GM12878 (cell line): ENCODE measurements around the gene HTRA2. TPM values are rescaled to one million over a fixed set of nuclear protein-coding genes. Genes with fewer than 3 reads are reported as not detected.

Experiments used
- FOXM1 ChIP-seq: IDR thresholded peaks from 2 replicates; pipeline ENCODE4 v1.6.1; 2012; ENCODE audit warnings: low read depth, mild to moderate bottlenecking, inconsistent platforms, low read length, moderate library complexity
- HDGF ChIP-seq: fragments of 450-650 bp; IDR thresholded peaks from 2 replicates; pipeline ENCODE4 v1.6.1; 2016; ENCODE audit warnings: antibody characterized with exemption
- IKZF2 ChIP-seq, 2 experiments: fragments of 450-650 bp; IDR thresholded peaks; 2 replicates each; pipeline ENCODE4 v1.6.1; 2017; ENCODE audit warnings: mild to moderate bottlenecking in 2 of 2, moderate library complexity in 2 of 2
- IRF4 ChIP-seq: IDR thresholded peaks from 2 replicates; pipeline ENCODE4 v1.6.1; 2011; ENCODE audit warnings: low read depth, low read length
- MEF2B ChIP-seq: fragments of 450-650 bp; IDR thresholded peaks from 2 replicates; pipeline ENCODE4 v1.6.1; 2018; ENCODE audit warnings: mild to moderate bottlenecking, moderate library complexity; ENCODE audit not compliant: partially characterized antibody, poor library complexity, severe bottlenecking
- MTA3 ChIP-seq: IDR thresholded peaks from 2 replicates; pipeline ENCODE4 v1.6.1; 2012; ENCODE audit warnings: low read length, inconsistent platforms, borderline replicate concordance
- RB1 ChIP-seq: fragments of 450-650 bp; formaldehyde crosslinking; IDR thresholded peaks from 2 replicates; pipeline ENCODE4 v1.6.1; 2017; ENCODE audit warnings: mild to moderate bottlenecking, borderline replicate concordance
- RFX5 ChIP-seq: IDR thresholded peaks from 2 replicates; pipeline ENCODE4 v1.6.1; 2011; ENCODE audit warnings: low read depth, low read length, improper control_type of control experiment
- SIN3A ChIP-seq: IDR thresholded peaks from 2 replicates; pipeline ENCODE4 v1.6.1; 2012; ENCODE audit warnings: low read depth, low read length, improper control_type of control experiment
- SMAD1 ChIP-seq: fragments of 450-650 bp; IDR thresholded peaks from 2 replicates; pipeline ENCODE4 v1.6.1; 2018; ENCODE audit warnings: mild to moderate bottlenecking, low read depth; ENCODE audit not compliant: partially characterized antibody
- SREBF1 ChIP-seq: IDR thresholded peaks from 2 replicates; pipeline ENCODE4 v1.6.1; 2012; ENCODE audit warnings: mild to moderate bottlenecking, low read length
- SRF ChIP-seq, 2 experiments: IDR thresholded peaks; 2 replicates each; pipeline ENCODE4 v1.6.1; 2011; ENCODE audit warnings: low read depth in 2 of 2, low read length in 2 of 2, mild to moderate bottlenecking in 1 of 2, moderate library complexity in 1 of 2
- TCF12 ChIP-seq: IDR thresholded peaks from 2 replicates; pipeline ENCODE4 v1.6.1; 2011; ENCODE audit warnings: low read depth, mild to moderate bottlenecking, low read length
- TCF3 ChIP-seq: IDR thresholded peaks from 2 replicates; pipeline ENCODE4 v1.6.1; 2012; ENCODE audit warnings: low read depth, mild to moderate bottlenecking, low read length, borderline replicate concordance; ENCODE audit not compliant: insufficient read depth
- YY1 ChIP-seq: IDR thresholded peaks from 2 replicates; pipeline ENCODE4 v1.6.1; 2011; ENCODE audit warnings: low read depth, mild to moderate bottlenecking, low read length
- ZNF207 ChIP-seq: fragments of 450-650 bp; IDR thresholded peaks from 2 replicates; pipeline ENCODE4 v1.6.1; 2014; ENCODE audit warnings: antibody characterized with exemption, mild to moderate bottlenecking, borderline replicate concordance
- polyA plus RNA-seq, 11 experiments: library from polyadenylated mRNA; depleted of rRNA in 4 of 11; unstranded in 6 of 11; stranded (reverse) in 5 of 11; fragments of >200 nt; fragmentation: Nextera tagmentation in 4 of 11; fragmentation: Illumina TruSeq in 1 of 11; extraction: Ambion mirVana in 4 of 11; extraction: Trizol in 1 of 11; gene quantifications; 1 replicate in 1 of 11; 2 replicates in 10 of 11; pipeline versions ENCODE4 v1.2.1 to v1.2.3, GENCODE V29; 2011 to 2016; ENCODE audit warnings: inconsistent platforms in 2 of 11, missing spikeins in 2 of 11, low read depth in 1 of 11
- total RNA-seq, 4 experiments: library from RNA; depleted of rRNA in 3 of 4; stranded (reverse); fragments of >200 nt in 3 of 4; fragmentation: Illumina TruSeq in 1 of 4; extraction: Trizol in 1 of 4; gene quantifications; 2 replicates each; pipeline versions ENCODE4 v1.2.1 to v1.2.3, GENCODE V29; 2013 to 2021
- TF ChIP-seq, protein P1 (sequence below): fragments of 450-650 bp; IDR thresholded peaks from 2 replicates; pipeline ENCODE4 v1.6.1; 2018; ENCODE audit warnings: borderline replicate concordance, mild to moderate bottlenecking; ENCODE audit not compliant: partially characterized antibody
- TF ChIP-seq, protein P2 (sequence below): fragments of 450-650 bp; IDR thresholded peaks from 2 replicates; pipeline ENCODE4 v1.6.1; 2016; ENCODE audit warnings: mild to moderate bottlenecking
- TF ChIP-seq, protein P3 (sequence below): IDR thresholded peaks from 2 replicates; pipeline ENCODE4 v1.6.1; 2012; ENCODE audit warnings: mild to moderate bottlenecking, low read depth, low read length
- TF ChIP-seq, protein P4 (sequence below): fragments of 450-650 bp; IDR thresholded peaks from 2 replicates; pipeline ENCODE4 v1.6.1; 2017; ENCODE audit warnings: mild to moderate bottlenecking, low read depth, inconsistent platforms; ENCODE audit not compliant: poor library complexity, severe bottlenecking

The HTRA2 gene
- total and polyA plus RNA-seq, 10 of the 15 experiments (the other 5 are each of a cell fraction or from before 2014, with no cell fraction given) = 42.3 to 73.9 (median 54.6) TPM

GRCh38 chr2:74502720-74503505 is 26.8 kb upstream of the HTRA2 start (continued):
- TF ChIP-seq SMAD1 (no peak), SREBF1 (no peak), TCF3 (peak; percentile 81; the same call in 1 of the 2 replicates), RB1 (no peak), MEF2B (peak; percentile 18), RFX5 (no peak), TCF12 (peak; percentile 73), HDGF (no peak), SRF (IDR thresholded peaks at IDR 0.05; ENCODE audit: low read depth in 2 of 2, low read length in 2 of 2) (no peak), FOXM1 (no peak), MTA3 (no peak), YY1 (peak; percentile 10; the same call in 1 of the 2 replicates), IKZF2 (IDR thresholded peaks at IDR 0.05) (peak; percentile 36 to 44; a peak in 3 of 4 replicates), ZNF207 (no peak), SIN3A (no peak), IRF4 (no peak)
- TF ChIP-seq, protein P1, sequence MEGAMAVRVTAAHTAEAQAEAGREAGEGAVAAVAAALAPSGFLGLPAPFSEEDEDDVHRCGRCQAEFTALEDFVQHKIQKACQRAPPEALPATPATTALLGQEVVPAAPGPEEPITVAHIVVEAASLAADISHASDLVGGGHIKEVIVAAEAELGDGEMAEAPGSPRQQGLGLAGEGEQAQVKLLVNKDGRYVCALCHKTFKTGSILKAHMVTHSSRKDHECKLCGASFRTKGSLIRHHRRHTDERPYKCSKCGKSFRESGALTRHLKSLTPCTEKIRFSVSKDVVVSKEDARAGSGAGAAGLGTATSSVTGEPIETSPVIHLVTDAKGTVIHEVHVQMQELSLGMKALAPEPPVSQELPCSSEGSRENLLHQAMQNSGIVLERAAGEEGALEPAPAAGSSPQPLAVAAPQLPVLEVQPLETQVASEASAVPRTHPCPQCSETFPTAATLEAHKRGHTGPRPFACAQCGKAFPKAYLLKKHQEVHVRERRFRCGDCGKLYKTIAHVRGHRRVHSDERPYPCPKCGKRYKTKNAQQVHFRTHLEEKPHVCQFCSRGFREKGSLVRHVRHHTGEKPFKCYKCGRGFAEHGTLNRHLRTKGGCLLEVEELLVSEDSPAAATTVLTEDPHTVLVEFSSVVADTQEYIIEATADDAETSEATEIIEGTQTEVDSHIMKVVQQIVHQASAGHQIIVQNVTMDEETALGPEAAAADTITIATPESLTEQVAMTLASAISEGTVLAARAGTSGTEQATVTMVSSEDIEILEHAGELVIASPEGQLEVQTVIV = no peak
- TF ChIP-seq, protein P2, sequence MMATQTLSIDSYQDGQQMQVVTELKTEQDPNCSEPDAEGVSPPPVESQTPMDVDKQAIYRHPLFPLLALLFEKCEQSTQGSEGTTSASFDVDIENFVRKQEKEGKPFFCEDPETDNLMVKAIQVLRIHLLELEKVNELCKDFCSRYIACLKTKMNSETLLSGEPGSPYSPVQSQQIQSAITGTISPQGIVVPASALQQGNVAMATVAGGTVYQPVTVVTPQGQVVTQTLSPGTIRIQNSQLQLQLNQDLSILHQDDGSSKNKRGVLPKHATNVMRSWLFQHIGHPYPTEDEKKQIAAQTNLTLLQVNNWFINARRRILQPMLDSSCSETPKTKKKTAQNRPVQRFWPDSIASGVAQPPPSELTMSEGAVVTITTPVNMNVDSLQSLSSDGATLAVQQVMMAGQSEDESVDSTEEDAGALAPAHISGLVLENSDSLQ = peak; percentile 64; the same call in 1 of the 2 replicates
- TF ChIP-seq, protein P3, sequence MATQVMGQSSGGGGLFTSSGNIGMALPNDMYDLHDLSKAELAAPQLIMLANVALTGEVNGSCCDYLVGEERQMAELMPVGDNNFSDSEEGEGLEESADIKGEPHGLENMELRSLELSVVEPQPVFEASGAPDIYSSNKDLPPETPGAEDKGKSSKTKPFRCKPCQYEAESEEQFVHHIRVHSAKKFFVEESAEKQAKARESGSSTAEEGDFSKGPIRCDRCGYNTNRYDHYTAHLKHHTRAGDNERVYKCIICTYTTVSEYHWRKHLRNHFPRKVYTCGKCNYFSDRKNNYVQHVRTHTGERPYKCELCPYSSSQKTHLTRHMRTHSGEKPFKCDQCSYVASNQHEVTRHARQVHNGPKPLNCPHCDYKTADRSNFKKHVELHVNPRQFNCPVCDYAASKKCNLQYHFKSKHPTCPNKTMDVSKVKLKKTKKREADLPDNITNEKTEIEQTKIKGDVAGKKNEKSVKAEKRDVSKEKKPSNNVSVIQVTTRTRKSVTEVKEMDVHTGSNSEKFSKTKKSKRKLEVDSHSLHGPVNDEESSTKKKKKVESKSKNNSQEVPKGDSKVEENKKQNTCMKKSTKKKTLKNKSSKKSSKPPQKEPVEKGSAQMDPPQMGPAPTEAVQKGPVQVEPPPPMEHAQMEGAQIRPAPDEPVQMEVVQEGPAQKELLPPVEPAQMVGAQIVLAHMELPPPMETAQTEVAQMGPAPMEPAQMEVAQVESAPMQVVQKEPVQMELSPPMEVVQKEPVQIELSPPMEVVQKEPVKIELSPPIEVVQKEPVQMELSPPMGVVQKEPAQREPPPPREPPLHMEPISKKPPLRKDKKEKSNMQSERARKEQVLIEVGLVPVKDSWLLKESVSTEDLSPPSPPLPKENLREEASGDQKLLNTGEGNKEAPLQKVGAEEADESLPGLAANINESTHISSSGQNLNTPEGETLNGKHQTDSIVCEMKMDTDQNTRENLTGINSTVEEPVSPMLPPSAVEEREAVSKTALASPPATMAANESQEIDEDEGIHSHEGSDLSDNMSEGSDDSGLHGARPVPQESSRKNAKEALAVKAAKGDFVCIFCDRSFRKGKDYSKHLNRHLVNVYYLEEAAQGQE = no peak
- TF ChIP-seq, protein P4, sequence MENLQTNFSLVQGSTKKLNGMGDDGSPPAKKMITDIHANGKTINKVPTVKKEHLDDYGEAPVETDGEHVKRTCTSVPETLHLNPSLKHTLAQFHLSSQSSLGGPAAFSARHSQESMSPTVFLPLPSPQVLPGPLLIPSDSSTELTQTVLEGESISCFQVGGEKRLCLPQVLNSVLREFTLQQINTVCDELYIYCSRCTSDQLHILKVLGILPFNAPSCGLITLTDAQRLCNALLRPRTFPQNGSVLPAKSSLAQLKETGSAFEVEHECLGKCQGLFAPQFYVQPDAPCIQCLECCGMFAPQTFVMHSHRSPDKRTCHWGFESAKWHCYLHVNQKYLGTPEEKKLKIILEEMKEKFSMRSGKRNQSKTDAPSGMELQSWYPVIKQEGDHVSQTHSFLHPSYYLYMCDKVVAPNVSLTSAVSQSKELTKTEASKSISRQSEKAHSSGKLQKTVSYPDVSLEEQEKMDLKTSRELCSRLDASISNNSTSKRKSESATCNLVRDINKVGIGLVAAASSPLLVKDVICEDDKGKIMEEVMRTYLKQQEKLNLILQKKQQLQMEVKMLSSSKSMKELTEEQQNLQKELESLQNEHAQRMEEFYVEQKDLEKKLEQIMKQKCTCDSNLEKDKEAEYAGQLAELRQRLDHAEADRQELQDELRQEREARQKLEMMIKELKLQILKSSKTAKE = no peak
